Mucosa of descending colon (tissue), 3 donors: ENCODE results near the gene MT2A. TPM values are rescaled to one million over a fixed set of nuclear protein-coding genes. Genes with fewer than 3 reads are reported as not detected.

Experiments
- ATAC-seq: fragments of 200-7000 bp; cut with Tn5 transposase; one replicate; pipeline ENCODE4 v1.9.1; 2020; ENCODE audit warnings: mild to moderate bottlenecking, moderate library complexity
- DNase-seq, 3 donors: peaks; one replicate each; pipeline ENCODE4 v3.0.0-alpha.2; 2020
- H3K36me3 ChIP-seq: fragments of 200-600 bp; one replicate; pipeline ENCODE4 v1.8.0; 2021; ENCODE audit warnings: low read depth, mild to moderate bottlenecking
- H3K4me1 ChIP-seq: fragments of 200-600 bp; one replicate; pipeline ENCODE4 v1.8.0; 2021; ENCODE audit warnings: low read depth, mild to moderate bottlenecking
- H3K4me3 ChIP-seq: fragments of 200-600 bp; one replicate; pipeline ENCODE4 v1.8.0; 2021; ENCODE audit warnings: mild to moderate bottlenecking
- H3K9me3 ChIP-seq: fragments of 200-600 bp; one replicate; pipeline ENCODE4 v1.8.0; 2021; ENCODE audit warnings: mild to moderate bottlenecking
- intact Hi-C, 2 donors: fragments of 100-400 bp; cut with DNase I in 1 of 2; cut with micrococcal nuclease in 1 of 2; formaldehyde crosslinking; loops; one replicate each; pipeline versions ENCODE4 v1.11.0 to v1.11.1; 2022; cut with DNase I, micrococcal nuclease
- total RNA-seq, 3 donors: library from RNA; stranded (reverse); fragmentation: NEBNext Ultra II Directional in 2 of 3; extraction: Animal tissue kit (Norgen Biotek cat#: 25700) in 2 of 3; gene quantifications; one replicate each; pipeline versions ENCODE4 v1.2.1 to v1.2.4, GENCODE V29; 2021 to 2023
- TF ChIP-seq, protein P1 (sequence below): fragments of 200-600 bp; IDR thresholded peaks from one replicate; pipeline ENCODE4 v1.8.0; 2022; ENCODE audit warnings: antibody characterized with exemption, mild to moderate bottlenecking
- donor health status: DM: no; HTN: no; CAD: no; lungs with moderate emphysema.
- donor health status: DM: no; HTN: no; CAD: no.
- donor health status: DM: no; HTN: yes; CAD: no.

Gene MT2A
- total RNA-seq, 3 donors from 2014 or later: 100.0 to 211 (median 206) TPM

DNA sequence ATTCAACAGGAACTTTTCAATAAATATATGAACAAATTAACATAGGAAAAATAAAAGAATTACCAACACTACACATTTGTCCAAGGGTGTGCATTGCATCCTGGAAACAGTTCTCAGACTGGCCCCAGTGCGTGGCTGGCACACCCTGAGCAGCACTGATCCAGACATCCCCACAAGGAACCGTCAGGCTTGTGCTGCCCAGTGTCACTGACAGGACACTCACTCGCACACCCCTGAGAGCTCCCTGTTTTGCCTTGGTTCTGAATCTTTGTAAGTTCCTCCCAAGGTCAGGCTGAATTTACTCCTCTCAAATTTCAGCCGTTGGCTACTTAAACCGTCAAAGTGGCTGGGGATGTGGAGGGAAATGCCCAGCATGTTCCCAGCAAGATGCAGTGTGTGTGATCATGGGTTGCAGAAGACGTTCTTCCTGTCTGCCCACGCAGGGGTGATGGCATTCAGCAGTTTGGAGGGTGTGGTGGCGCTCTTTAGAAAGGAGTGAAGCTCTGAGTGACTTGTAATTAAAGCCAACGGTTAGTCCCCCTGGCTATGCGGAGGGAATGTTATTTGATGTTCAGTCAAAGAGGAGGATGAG is 1.7 kb downstream of the MT2A start:
- DNase-seq (peak; percentile 56 to 69 (median 61)), ATAC-seq (peak; percentile 13)
- H3K9me3 ChIP-seq: no peaks in the 10 kb centered on the region
- intact Hi-C loops: no loop called here
- no peak overlapping the region for H3K4me3 ChIP-seq
- TF ChIP-seq, protein P1, sequence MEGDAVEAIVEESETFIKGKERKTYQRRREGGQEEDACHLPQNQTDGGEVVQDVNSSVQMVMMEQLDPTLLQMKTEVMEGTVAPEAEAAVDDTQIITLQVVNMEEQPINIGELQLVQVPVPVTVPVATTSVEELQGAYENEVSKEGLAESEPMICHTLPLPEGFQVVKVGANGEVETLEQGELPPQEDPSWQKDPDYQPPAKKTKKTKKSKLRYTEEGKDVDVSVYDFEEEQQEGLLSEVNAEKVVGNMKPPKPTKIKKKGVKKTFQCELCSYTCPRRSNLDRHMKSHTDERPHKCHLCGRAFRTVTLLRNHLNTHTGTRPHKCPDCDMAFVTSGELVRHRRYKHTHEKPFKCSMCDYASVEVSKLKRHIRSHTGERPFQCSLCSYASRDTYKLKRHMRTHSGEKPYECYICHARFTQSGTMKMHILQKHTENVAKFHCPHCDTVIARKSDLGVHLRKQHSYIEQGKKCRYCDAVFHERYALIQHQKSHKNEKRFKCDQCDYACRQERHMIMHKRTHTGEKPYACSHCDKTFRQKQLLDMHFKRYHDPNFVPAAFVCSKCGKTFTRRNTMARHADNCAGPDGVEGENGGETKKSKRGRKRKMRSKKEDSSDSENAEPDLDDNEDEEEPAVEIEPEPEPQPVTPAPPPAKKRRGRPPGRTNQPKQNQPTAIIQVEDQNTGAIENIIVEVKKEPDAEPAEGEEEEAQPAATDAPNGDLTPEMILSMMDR: no peak
- no peaks in the 10 kb centered on the region for H3K36me3 ChIP-seq
- peaks cover 20% of the 10 kb centered on the region for H3K4me1 ChIP-seq

DNA sequence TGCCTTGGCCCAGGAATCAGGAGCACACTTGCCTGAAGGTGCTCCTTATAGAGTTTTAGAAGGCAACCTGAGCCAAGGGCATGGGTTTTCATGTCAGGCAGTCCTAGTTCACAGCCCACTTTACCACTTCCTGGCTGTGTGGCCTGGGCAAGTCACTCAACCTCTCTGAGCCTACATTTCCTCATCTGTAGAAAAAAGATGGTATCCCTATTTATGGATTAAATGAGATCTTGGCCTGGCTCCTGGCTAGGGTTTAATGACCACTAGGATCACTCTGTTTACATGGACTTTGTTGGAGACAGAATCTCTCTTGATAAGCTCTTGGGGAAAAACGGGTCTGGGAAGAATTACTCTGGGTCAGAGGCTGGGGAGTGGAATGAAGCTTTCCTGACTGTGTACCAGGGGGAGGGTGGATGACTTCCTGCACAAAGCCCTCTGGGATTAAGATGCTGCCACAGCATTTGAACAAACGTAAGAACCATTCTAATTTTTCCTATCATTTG is 2.3 kb downstream of the MT2A start:
- peak in 1 of 3 donors; percentile 32 for DNase-seq
- peaks cover 20% of the 10 kb centered on the region for H3K4me1 ChIP-seq
- intact Hi-C loops: no loop called here
- no peak overlapping the region for H3K4me3 ChIP-seq
- TF ChIP-seq, protein P1: no peak
- no peak for ATAC-seq
- no peaks in the 10 kb centered on the region for H3K36me3 ChIP-seq
- H3K9me3 ChIP-seq: no peaks in the 10 kb centered on the region

DNA sequence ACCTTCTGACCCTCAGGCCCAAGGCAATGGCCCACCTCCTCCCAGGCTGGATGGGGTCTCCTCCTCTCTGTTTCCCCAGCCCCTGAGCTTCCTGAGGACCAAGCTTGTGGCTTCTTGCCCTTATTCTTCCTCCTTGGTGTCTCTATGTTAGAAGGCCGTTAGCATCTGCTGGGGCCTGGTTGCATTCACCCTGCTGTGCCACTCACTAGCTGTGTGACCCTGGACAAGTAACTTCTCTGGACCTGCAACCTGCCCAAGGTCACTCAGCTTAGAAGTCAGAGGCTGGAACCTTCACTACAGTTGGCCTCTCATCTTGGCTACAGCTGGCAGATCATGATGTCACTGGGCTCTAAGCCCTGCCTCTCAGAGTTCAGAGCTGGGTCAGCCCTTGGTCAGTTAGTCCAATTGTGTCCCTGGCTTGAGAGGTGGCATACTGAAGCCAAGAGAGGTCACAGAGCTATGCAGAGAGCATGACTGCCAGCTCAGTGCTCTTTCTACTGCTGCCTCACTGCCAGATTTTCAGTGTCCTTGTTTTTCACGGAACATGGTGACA is 3.0 kb downstream of the MT2A start:
- Histone ChIP-seq H3K4me1 (peaks cover 20% of the 10 kb centered on the region), H3K9me3 (no peaks in the 10 kb centered on the region), H3K4me3 (no peak overlapping the region), H3K36me3 (no peaks in the 10 kb centered on the region)
- intact Hi-C loops: no loop called here
- TF ChIP-seq, protein P1: no peak
- ATAC-seq (no peak), DNase-seq (peak in 1 of 3 donors; percentile 23)

DNA sequence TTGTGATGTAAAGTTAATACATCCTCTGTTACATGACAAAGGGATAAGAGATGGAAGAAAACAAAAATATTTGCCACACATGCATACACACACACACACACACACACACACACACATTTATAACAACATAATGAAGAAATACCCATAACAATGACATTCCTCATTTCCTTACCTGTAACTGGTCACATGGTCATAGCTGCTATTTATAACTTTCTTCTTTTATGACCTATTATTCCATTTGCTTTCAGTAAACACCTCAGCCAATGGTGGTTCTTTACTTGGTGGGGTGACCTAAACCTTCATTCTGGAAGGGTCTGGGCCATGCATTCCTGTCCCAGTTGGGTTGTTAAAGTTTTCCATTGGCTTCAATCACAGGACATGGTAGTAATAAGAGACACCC is 5.3 kb downstream of the MT2A start:
- no peak overlapping the region for H3K4me3 ChIP-seq
- peaks cover 27% of the 10 kb centered on the region for H3K4me1 ChIP-seq
- TF ChIP-seq, protein P1: no peak
- DNase-seq (no peak), ATAC-seq (no peak)
- no peaks in the 10 kb centered on the region for H3K9me3 ChIP-seq
- intact Hi-C loops: no loop called here
- no peaks in the 10 kb centered on the region for H3K36me3 ChIP-seq

DNA sequence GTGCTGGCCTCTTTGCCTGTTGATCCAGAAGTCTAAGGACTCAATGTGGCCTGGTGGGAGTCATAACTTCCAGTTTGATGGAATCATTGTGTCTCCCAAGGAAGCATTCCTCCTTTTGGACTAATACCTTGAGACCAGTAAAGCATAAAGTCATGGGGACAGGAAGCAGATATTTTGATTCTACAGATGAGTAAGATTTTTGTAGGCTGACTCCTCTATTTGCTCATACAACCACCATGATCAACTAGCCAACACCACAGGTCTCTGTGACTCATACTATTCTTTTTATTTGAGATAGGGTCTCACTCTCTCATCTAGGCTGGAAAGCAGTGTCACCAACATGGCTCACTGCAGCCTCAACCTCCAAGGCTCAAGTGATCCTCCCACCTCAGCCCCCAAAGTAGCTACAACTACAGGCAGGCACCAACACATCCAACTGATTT is 6.2 kb downstream of the MT2A start:
- Histone ChIP-seq H3K9me3 (no peaks in the 10 kb centered on the region), H3K4me3 (no peak overlapping the region), H3K4me1 (peaks cover 18% of the 10 kb centered on the region), H3K36me3 (no peaks in the 10 kb centered on the region)
- DNase-seq: no peak
- intact Hi-C loops: no loop called here
- TF ChIP-seq, protein P1: no peak
- no peak for ATAC-seq
